Stimulated activated effector memory CD8-positive, alpha-beta T cell treated with anti-CD3 and anti-CD28 coated beads, Interleukin-12 subunit alpha, Interleukin-12 subunit beta, amount 100 ng/mL, for 72 hours (primary cell): ENCODE results near the gene TGFBR2.

Experiments used
- ATAC-seq: fragments of 150-1000 bp; cut with Tn5 transposase; 2 replicates; pipeline ENCODE4 v1.10.0; 2021
- DNase-seq, 2 donors: peaks; one replicate each; pipeline ENCODE4 v3.0.0; 2021 to 2022; ENCODE audit warnings: low spot score in 2 of 2
- H3K27ac Mint-ChIP-seq: one replicate; pipeline ENCODE4 v1.8.0; 2022; ENCODE audit warnings: mild to moderate bottlenecking, mixed read lengths
- H3K36me3 Mint-ChIP-seq: one replicate; pipeline ENCODE4 v1.8.0; 2022; ENCODE audit warnings: mild to moderate bottlenecking, mixed read lengths
- H3K4me1 Mint-ChIP-seq: one replicate; pipeline ENCODE4 v1.8.0; 2022; ENCODE audit warnings: mixed read lengths
- H3K4me3 Mint-ChIP-seq: one replicate; pipeline ENCODE4 v1.8.0; 2022; ENCODE audit warnings: mild to moderate bottlenecking, mixed read lengths
- H3K9me3 Mint-ChIP-seq: one replicate; pipeline ENCODE4 v1.8.0; 2022; ENCODE audit warnings: mixed read lengths

Gene TGFBR2

GRCh38 chr3:30687930-30688570 lies 81.6 kb downstream of the TGFBR2 start:
- no peaks in the 10 kb centered on the region for H3K9me3 Mint-ChIP-seq
- DNase-seq: no peak
- peaks cover 100% of the 10 kb centered on the region for H3K36me3 Mint-ChIP-seq
- H3K4me1 Mint-ChIP-seq: peaks cover 70% of the 10 kb centered on the region
- peak overlapping the region; percentile 20 for H3K27ac Mint-ChIP-seq
- no peak overlapping the region for H3K4me3 Mint-ChIP-seq
- no peak for ATAC-seq

GRCh38 chr3:30688776-30689641 lies 82.6 kb downstream of the TGFBR2 start:
- peaks cover 62% of the 10 kb centered on the region for H3K4me1 Mint-ChIP-seq
- ATAC-seq (peak; percentile 86), DNase-seq (no peak)

GRCh38 chr3:30690199-30690598 lies 83.8 kb downstream of the TGFBR2 start:
- Mint-ChIP-seq H3K27ac (peak overlapping the region; percentile 90), H3K36me3 (peaks cover 100% of the 10 kb centered on the region), H3K4me3 (no peak overlapping the region), H3K9me3 (no peaks in the 10 kb centered on the region), H3K4me1 (peaks cover 53% of the 10 kb centered on the region)
- DNase-seq (no peak), ATAC-seq (no peak)

More at GRCh38 chr3:30688776-30689641, 82.6 kb downstream of the TGFBR2 start:
- H3K27ac Mint-ChIP-seq: peak overlapping the region; percentile 90
- H3K4me3 Mint-ChIP-seq: no peak overlapping the region
- peaks cover 100% of the 10 kb centered on the region for H3K36me3 Mint-ChIP-seq
- H3K9me3 Mint-ChIP-seq: no peaks in the 10 kb centered on the region

- DNase-seq (no peak), ATAC-seq (no peak)
- peaks cover 46% of the 10 kb centered on the region for H3K4me1 Mint-ChIP-seq
- no peaks in the 10 kb centered on the region for H3K9me3 Mint-ChIP-seq
- peak overlapping the region; percentile 90 for H3K27ac Mint-ChIP-seq
- H3K36me3 Mint-ChIP-seq: peaks cover 100% of the 10 kb centered on the region
- H3K4me3 Mint-ChIP-seq: no peak overlapping the region
These were observed 85.0 kb downstream of the TGFBR2 start for GRCh38 chr3:30691249-30691880.

GRCh38 chr3:30691944-30692343 lies 85.5 kb downstream of the TGFBR2 start:
- Mint-ChIP-seq H3K4me1 (peaks cover 46% of the 10 kb centered on the region), H3K9me3 (no peaks in the 10 kb centered on the region), H3K4me3 (no peak overlapping the region), H3K36me3 (peaks cover 100% of the 10 kb centered on the region), H3K27ac (peak overlapping the region; percentile 90)
- ATAC-seq (no peak), DNase-seq (no peak)

- peaks cover 100% of the 10 kb centered on the region for H3K36me3 Mint-ChIP-seq
- ATAC-seq (no peak), DNase-seq (no peak)
- peaks cover 48% of the 10 kb centered on the region for H3K4me1 Mint-ChIP-seq
- H3K9me3 Mint-ChIP-seq: no peaks in the 10 kb centered on the region
- H3K4me3 Mint-ChIP-seq: no peak overlapping the region
- peak overlapping the region; percentile 90 for H3K27ac Mint-ChIP-seq
These were observed 86.2 kb downstream of the TGFBR2 start for GRCh38 chr3:30692498-30693130.

- peaks cover 97% of the 10 kb centered on the region for H3K36me3 Mint-ChIP-seq
- peaks cover 39% of the 10 kb centered on the region for H3K4me1 Mint-ChIP-seq
- peak overlapping the region; percentile 90 for H3K27ac Mint-ChIP-seq
- DNase-seq (no peak), ATAC-seq (peak; percentile 90)
- no peaks in the 10 kb centered on the region for H3K9me3 Mint-ChIP-seq
- no peak overlapping the region for H3K4me3 Mint-ChIP-seq
These were observed 87.2 kb downstream of the TGFBR2 start for GRCh38 chr3:30693470-30694120.

- DNase-seq (no peak), ATAC-seq (no peak)
- peaks cover 33% of the 10 kb centered on the region for H3K4me1 Mint-ChIP-seq
- H3K9me3 Mint-ChIP-seq: no peaks in the 10 kb centered on the region
- H3K36me3 Mint-ChIP-seq: peaks cover 97% of the 10 kb centered on the region
- no peak overlapping the region for H3K4me3 Mint-ChIP-seq
- peak overlapping the region; percentile 75 for H3K27ac Mint-ChIP-seq
These were observed 87.7 kb downstream of the TGFBR2 start for GRCh38 chr3:30694148-30694547.

GRCh38 chr3:30694668-30695067 lies 88.3 kb downstream of the TGFBR2 start:
- ATAC-seq: no peak
- Mint-ChIP-seq H3K4me1 (peaks cover 30% of the 10 kb centered on the region), H3K36me3 (peaks cover 96% of the 10 kb centered on the region), H3K9me3 (no peaks in the 10 kb centered on the region), H3K27ac (peak overlapping the region; percentile 75), H3K4me3 (no peak overlapping the region)
- DNase-seq: no peak

- Mint-ChIP-seq H3K4me3 (no peak overlapping the region), H3K9me3 (no peaks in the 10 kb centered on the region), H3K36me3 (peaks cover 87% of the 10 kb centered on the region), H3K27ac (peak overlapping the region; percentile 75), H3K4me1 (peaks cover 24% of the 10 kb centered on the region)
- ATAC-seq: no peak
- no peak for DNase-seq
These were observed 89.1 kb downstream of the TGFBR2 start for GRCh38 chr3:30695302-30696061.

GRCh38 chr3:30696403-30696819 lies 90.0 kb downstream of the TGFBR2 start:
- H3K9me3 Mint-ChIP-seq: no peaks in the 10 kb centered on the region
- H3K27ac Mint-ChIP-seq: peak overlapping the region; percentile 75
- H3K4me3 Mint-ChIP-seq: no peak overlapping the region
- H3K36me3 Mint-ChIP-seq: peaks cover 86% of the 10 kb centered on the region
- ATAC-seq (no peak), DNase-seq (no peak)
- H3K4me1 Mint-ChIP-seq: peaks cover 15% of the 10 kb centered on the region

- Mint-ChIP-seq H3K9me3 (no peaks in the 10 kb centered on the region), H3K36me3 (peaks cover 83% of the 10 kb centered on the region), H3K27ac (peak overlapping the region; percentile 75), H3K4me1 (peaks cover 14% of the 10 kb centered on the region), H3K4me3 (no peak overlapping the region)
- ATAC-seq (no peak), DNase-seq (no peak)
These were observed 90.5 kb downstream of the TGFBR2 start for GRCh38 chr3:30696896-30697295.

- ATAC-seq (no peak), DNase-seq (no peak)
- Mint-ChIP-seq H3K27ac (no peak overlapping the region), H3K4me1 (peaks cover 7% of the 10 kb centered on the region), H3K9me3 (no peaks in the 10 kb centered on the region), H3K4me3 (no peak overlapping the region), H3K36me3 (peaks cover 72% of the 10 kb centered on the region)
These were observed 92.1 kb downstream of the TGFBR2 start for GRCh38 chr3:30698549-30698948.

- Mint-ChIP-seq H3K9me3 (no peaks in the 10 kb centered on the region), H3K4me3 (no peak overlapping the region), H3K4me1 (peaks cover 7% of the 10 kb centered on the region), H3K36me3 (peaks cover 58% of the 10 kb centered on the region), H3K27ac (no peak overlapping the region)
- ATAC-seq: no peak
- no peak for DNase-seq
These were observed 93.5 kb downstream of the TGFBR2 start for GRCh38 chr3:30699927-30700326.
